ENCODE measurements around the gene CARD18.
"Not testable (repeated sequence)": the region's sequence is repeated elsewhere in the genome, so short reads cannot be mapped to it uniquely, and the experiment has no call there.

DNA sequence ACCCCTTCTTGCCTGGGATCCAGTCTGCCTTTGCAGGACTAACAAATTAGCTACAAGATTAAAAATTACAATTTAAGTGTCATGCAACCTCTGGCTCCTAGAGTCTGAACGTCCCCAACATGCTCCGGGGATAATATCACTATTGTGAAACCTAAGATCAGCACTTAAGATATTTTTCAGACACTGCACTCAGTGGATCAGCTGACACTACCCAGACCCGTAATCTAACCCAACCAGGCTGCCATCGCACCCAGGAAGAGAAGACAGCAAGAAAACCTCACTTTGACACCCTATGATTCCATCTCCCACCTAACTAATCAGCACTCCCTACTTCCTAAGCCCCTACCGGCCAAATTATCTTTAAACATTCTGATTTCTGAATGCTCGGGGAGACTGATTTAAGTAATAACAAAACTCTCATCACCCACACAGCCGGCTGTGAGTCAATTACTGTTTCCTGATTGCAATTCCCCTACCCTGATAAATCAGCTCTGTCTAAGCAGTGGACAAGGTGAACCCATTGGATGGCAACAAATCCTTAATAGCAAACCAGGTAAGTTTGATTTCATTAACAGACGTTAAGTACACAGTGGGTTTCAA, 32.2 kb downstream of the CARD18 start:
- TF ChIP-seq, protein P1, sequence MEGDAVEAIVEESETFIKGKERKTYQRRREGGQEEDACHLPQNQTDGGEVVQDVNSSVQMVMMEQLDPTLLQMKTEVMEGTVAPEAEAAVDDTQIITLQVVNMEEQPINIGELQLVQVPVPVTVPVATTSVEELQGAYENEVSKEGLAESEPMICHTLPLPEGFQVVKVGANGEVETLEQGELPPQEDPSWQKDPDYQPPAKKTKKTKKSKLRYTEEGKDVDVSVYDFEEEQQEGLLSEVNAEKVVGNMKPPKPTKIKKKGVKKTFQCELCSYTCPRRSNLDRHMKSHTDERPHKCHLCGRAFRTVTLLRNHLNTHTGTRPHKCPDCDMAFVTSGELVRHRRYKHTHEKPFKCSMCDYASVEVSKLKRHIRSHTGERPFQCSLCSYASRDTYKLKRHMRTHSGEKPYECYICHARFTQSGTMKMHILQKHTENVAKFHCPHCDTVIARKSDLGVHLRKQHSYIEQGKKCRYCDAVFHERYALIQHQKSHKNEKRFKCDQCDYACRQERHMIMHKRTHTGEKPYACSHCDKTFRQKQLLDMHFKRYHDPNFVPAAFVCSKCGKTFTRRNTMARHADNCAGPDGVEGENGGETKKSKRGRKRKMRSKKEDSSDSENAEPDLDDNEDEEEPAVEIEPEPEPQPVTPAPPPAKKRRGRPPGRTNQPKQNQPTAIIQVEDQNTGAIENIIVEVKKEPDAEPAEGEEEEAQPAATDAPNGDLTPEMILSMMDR (IDR thresholded peaks at IDR 0.05), result not testable (repeated sequence)
- TF ChIP-seq POLR2AphosphoS5, POLR2A (IDR thresholded peaks at IDR 0.05): not testable (repeated sequence)
